HG02588 (cell line): ENCODE data around the gene MICALL2.

Experiments
- ATAC-seq: cut with Tn5 transposase; IDR thresholded peaks from one replicate; pipeline ENCODE4 v1.9.1; 2021; ENCODE audit warnings: mild to moderate bottlenecking, moderate library complexity; ENCODE audit not compliant: unreplicated experiment

Gene MICALL2

DNA sequence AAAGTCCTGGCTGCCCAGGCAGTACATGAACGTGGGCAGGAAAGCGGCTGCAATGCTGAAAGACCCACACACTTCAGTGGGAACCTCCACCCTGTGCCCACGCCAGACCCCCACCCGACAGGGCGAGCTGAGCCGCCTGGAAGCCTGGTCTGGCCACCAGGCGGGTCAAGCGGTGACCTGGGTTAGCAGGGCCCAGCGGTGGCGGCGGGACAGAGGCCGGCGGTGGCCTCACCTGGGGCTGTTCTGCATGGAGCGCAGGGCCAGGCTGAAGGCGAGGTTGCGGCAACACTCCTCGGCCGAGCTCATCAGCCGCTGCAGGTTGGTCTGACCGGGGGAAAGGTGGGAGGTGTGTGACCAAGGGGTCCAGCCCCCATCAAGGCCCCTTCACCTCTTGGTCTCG, 11.6 kb upstream of the MICALL2 start:
- no peak for ATAC-seq

GRCh38 chr7:1468643-1469298, 9.5 kb upstream of the MICALL2 start:
- ATAC-seq, result no peak

- ATAC-seq, result no peak
Measured at GRCh38 chr7:1468203-1468602, 8.9 kb upstream of the MICALL2 start.

DNA sequence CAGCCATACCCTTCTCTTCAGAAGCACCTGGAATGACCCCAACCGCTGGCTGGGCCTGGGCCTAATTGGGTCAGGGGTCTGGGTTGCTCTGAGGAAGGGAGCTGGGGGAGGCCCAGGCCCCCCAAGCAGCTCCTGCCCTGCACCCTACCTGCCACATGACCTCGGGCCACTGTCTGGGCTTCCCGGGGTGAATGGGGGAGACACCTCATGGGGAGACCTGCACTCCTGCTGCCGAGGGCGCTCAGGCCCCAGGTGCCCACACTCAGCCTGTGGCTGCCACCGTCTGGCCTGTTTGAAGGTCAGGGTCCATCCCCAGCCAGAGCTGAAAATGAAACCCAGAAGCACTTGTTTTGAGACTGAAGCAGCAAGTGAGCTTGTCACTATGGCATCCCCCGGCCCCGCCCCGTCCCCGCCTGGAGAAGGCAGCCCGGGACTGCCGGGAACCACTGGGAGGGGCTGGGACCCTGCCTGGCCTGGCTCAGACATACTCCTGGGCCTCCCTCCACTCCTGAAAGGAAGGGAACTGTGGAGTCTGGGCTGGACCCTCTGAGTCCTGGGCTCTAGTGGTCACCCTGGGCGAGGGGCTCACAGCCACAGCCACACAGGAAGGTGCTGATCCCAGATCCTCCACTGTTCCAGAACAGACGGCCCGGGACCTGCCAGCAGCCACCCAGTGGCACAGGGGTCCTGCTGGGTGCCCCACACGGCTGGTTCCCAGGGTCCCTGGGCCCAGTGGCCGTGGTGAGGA, 7.4 kb upstream of the MICALL2 start:
- ATAC-seq, result no peak

DNA sequence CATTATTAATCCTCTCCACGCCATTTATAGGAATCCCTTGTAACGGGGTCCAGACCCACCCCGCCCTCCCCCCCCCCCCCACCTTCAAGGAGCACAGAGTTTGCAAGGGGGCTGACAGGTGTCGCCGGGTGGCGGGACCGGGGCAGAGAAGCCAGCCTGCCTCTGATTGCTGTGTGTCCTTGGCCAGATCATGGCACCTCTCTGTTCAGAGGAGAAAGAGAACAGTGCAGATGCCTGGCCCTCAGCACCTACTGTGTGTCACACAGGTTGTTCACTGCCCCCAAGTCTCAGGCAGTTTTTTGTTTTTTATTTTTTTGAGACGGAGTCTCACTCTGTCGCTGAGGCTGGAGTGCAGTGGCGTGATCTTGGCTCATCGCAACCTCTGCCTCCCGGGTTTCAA, 5.4 kb upstream of the MICALL2 start:
- no peak for ATAC-seq

DNA sequence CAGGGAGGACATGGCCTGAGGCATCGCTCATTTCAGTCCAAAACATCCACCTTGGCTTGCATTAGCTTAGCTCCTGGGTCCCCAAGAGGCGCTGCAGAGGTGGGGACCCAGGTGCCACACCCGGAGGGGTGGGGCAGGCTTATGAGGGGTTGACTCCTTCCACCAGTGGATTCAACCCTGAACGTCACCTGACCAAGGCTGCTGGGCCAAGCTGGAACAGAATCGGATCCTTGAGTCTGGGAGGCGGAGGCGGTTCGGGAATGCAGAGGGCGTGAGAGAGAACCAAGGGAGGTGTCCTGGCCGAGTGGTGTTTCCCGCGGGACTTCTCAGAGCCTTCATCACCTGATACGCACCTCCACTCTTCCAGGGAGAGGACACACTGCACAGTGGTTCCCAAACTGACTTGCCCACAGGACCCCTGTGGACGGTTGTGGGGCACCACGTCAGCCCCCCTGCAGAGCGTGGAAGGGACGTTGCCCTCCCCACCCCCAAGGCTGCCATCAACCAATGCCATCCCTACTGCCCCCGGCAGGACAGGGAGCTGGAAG, 4.5 kb upstream of the MICALL2 start:
- no peak for ATAC-seq

GRCh38 chr7:1461646-1462375, 2.5 kb upstream of the MICALL2 start:
- no peak for ATAC-seq

GRCh38 chr7:1460821-1461645, 1.8 kb upstream of the MICALL2 start:
- no peak for ATAC-seq

DNA sequence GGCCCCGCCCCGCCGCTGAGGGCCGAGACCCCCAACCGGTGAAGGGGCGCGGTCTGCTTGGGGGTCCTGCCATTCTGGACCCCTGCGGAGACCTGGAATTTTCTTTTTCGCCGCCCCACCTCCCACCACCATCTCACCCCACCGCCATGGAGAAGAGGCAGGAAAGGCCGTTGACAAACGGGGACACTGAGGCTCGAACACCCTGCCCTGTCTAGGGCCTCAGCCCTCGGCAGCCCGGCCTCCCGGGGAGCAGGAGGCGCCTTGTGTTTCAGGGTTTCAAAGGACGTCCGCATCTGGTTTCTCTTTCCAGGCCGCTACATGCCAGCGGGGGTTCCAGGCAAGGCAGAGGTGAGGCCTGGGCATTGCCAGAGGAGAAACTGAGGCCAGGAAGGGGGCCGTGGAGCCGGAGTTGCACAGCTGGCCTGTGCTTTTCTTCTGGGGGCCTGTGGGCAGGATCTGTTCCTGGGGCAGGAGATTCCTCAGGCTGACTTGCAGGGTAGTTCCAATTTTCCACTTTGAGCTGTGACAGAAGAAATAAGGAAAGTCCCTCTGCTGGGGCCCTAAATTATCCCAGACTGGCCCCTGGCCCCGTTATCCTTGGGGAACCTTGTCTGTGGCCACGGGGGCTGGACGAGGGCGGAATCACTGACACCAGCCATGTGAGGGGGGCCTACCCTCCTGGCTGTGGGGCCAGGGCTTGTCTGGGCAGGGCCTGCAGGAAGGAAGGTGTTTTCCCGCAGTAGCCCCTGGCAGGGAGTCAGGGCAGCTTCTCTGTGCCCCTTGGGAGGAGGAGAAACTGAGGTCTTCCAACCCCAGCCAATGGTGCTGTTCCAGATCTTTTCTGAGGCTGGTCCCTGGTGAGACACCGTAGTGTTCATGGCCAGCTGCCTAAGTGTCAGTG, 900 bp upstream of the MICALL2 start:
- ATAC-seq, result no peak

GRCh38 chr7:1459512-1459892, 232 bp upstream of the MICALL2 start:
- peak; percentile 94 for ATAC-seq

DNA sequence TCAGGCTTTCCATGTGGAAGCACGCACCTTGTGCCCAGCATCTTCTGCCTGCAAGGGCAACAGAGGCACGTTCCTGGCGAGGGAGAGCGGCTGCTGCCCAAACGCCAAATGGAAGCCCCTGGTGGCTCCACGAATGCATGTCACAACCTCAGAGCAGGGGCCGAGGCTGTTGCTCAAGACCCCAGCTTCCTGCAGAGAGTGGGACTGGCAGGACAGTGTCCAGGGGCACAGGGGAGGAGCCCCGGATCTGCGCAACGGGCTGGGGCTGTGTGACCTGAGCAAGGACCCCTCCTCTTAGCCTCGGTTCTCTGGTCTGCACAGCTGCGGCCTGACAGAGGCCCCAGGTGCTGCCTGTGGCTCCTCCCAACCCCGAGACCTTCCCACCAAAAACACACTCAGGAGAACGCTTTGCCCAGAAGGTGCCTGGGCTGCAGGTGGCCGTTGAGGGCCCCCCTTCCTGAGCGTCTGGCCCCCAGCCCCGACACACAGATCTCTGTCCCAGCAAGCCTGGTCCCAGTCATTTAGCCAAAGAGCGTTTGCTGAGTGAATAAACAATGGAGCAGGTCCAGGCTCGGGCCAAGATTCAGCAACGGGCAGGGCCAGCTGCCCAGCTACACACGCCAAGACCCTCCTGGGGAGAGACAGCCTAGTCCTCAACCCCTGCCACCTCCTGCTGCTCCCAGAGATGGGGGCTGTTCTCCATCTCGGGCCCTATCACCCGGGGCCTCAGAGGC, 1.2 kb downstream of the MICALL2 start:
- ATAC-seq, result no peak

GRCh38 chr7:1457059-1457948, 2.0 kb downstream of the MICALL2 start:
- ATAC-seq, result no peak

DNA sequence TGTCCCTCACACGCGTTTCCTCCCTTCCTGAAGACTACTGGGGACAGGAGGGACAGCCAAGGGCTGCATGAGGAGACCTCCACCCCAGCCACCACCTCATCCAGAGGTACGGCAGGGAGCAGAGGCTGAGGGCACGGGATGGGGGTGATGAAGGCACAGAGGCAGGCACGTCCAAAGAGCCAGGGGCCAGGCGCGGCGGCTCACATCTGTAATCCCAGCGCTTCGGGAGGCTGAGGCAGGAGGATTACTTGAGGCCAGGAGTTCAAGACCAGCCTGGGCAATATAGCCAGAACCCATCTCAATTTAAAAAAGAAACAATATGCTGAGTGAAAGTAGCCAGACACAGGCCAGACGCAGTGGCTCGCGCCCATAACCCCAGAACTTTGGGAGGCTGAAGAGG, 3.3 kb downstream of the MICALL2 start:
- no peak for ATAC-seq

GRCh38 chr7:1455241-1455939, 3.9 kb downstream of the MICALL2 start:
- no peak for ATAC-seq

DNA sequence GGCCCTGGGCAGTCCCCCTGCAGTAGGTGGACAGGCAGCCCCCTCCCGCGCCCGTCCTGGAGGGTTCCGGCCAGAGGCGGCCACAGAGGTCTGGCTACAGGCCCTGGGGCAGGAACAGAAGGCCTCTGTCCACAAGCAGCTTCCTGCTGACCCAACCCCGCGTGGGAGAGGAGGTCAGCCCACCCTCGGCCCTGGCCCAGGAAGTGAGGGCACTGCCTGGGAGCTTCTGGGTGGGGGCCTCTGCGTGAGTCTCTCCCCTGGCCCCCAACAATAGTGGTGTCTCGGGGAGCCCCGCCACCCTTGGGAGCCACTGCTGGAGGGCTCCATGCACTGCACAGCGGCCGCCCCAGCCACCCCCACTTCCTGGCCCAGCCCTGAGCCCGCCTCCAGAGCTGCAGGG, 4.7 kb downstream of the MICALL2 start:
- no peak for ATAC-seq

DNA sequence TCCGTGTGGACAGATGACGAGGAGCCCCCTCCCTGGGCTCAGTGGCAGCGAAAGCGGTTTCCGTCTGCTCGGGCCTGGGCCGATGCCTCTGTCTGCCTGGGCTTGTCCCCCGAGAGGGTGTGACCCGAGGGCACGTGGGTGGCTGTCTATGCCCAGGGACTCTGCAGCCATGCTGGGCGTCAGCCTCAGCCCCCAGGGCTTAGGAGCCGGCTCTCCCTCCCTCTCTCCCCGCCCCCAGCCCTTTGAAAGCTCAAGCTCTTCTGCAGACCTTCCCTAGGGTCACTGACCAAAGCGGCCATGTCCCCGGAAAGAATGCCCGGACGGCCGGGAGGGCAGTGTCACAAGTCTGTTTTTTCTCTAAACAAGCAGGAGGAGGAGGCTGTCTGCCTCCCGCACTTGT, 7.1 kb downstream of the MICALL2 start:
- no peak for ATAC-seq

- ATAC-seq, result no peak
Measured at GRCh38 chr7:1450987-1451386, 8.3 kb downstream of the MICALL2 start.

- no peak for ATAC-seq
Measured at GRCh38 chr7:1450431-1450830, 8.8 kb downstream of the MICALL2 start.
